Measurements from ENCODE around the gene PIK3C3. TPM values are rescaled to one million over a fixed set of nuclear protein-coding genes. Genes with fewer than 3 reads are reported as not detected.

The PIK3C3 gene
- total and polyA plus RNA-seq, 9 of the 15 experiments (the other 6 are each of a cell fraction or from before 2014, with no cell fraction given) = 27.0 to 101 (median 42.9) TPM

DNA sequence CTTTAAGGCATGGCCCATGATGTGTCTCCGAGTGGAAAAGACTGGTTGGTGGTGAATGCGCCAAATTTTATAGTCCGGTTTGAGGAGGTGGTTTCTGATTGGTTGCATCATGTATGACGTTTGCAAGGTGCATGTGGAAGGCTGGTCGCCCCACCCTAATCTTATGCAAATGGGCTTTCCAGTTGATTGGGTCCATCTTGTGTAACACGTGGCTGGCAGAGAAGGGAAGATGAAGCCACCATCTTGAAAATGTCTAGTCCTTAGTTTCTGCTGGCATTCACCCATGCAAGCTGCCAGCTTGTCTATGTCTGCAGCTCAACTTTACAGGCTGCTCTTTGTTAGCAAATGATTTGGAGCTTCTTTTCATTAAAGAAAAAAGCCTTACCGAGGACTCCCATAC lies 132.2 kb downstream of the PIK3C3 start (continued):
- TF ChIP-seq CCAR2 (IDR thresholded peaks at IDR 0.05; ENCODE audit: low read depth, low read length) = no peak
- no peak for TF ChIP-seq RNF2 (IDR thresholded peaks at IDR 0.05)
- TF ChIP-seq NRF1 (conservative IDR thresholded peaks at IDR 0.05 in 1 of 2, IDR thresholded peaks at IDR 0.05 in 1 of 2) = no peak
- TF ChIP-seq, protein P1, sequence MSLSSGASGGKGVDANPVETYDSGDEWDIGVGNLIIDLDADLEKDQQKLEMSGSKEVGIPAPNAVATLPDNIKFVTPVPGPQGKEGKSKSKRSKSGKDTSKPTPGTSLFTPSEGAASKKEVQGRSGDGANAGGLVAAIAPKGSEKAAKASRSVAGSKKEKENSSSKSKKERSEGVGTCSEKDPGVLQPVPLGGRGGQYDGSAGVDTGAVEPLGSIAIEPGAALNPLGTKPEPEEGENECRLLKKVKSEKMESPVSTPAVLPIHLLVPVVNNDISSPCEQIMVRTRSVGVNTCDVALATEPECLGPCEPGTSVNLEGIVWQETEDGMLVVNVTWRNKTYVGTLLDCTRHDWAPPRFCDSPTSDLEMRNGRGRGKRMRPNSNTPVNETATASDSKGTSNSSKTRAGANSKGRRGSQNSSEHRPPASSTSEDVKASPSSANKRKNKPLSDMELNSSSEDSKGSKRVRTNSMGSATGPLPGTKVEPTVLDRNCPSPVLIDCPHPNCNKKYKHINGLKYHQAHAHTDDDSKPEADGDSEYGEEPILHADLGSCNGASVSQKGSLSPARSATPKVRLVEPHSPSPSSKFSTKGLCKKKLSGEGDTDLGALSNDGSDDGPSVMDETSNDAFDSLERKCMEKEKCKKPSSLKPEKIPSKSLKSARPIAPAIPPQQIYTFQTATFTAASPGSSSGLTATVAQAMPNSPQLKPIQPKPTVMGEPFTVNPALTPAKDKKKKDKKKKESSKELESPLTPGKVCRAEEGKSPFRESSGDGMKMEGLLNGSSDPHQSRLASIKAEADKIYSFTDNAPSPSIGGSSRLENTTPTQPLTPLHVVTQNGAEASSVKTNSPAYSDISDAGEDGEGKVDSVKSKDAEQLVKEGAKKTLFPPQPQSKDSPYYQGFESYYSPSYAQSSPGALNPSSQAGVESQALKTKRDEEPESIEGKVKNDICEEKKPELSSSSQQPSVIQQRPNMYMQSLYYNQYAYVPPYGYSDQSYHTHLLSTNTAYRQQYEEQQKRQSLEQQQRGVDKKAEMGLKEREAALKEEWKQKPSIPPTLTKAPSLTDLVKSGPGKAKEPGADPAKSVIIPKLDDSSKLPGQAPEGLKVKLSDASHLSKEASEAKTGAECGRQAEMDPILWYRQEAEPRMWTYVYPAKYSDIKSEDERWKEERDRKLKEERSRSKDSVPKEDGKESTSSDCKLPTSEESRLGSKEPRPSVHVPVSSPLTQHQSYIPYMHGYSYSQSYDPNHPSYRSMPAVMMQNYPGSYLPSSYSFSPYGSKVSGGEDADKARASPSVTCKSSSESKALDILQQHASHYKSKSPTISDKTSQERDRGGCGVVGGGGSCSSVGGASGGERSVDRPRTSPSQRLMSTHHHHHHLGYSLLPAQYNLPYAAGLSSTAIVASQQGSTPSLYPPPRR (CRISPR knock-in tag; IDR thresholded peaks at IDR 0.05; ENCODE audit: borderline replicate concordance) = no peak
- no peak for TF ChIP-seq FIP1L1 (IDR thresholded peaks at IDR 0.05; ENCODE audit: low read depth, low read length, poor library complexity, severe bottlenecking)
- no peak for TF ChIP-seq GABPA (tag; conservative IDR thresholded peaks at IDR 0.05; ENCODE audit: low read depth)
- TF ChIP-seq SMARCB1 (IDR thresholded peaks at IDR 0.05; ENCODE audit: insufficient read length, low read depth) = no peak
- TF ChIP-seq RBM15 (IDR thresholded peaks at IDR 0.05; ENCODE audit: insufficient read depth, low read length) = no peak
- 0 out of 2 replicates have a peak, but pooled peaks have one; percentile 25 for TF ChIP-seq ATF3 (IDR thresholded peaks at IDR 0.05)
- TF ChIP-seq ATF3 (CRISPR knock-in tag; conservative IDR thresholded peaks at IDR 0.05) = no peak
- TF ChIP-seq HNRNPLL (IDR thresholded peaks at IDR 0.05; ENCODE audit: low read depth, low read length, poor library complexity, severe bottlenecking) = no peak
- TF ChIP-seq ETS2 (tag; IDR thresholded peaks at IDR 0.05; ENCODE audit: borderline replicate concordance, poor library complexity, severe bottlenecking) = no peak
- no peak for TF ChIP-seq NR3C1 (CRISPR knock-in tag; IDR thresholded peaks at IDR 0.05)
- no peak for TF ChIP-seq NEUROD1 (IDR thresholded peaks at IDR 0.05; ENCODE audit: borderline replicate concordance, low read depth, low read length, partially characterized antibody)
- TF ChIP-seq, protein P2, sequence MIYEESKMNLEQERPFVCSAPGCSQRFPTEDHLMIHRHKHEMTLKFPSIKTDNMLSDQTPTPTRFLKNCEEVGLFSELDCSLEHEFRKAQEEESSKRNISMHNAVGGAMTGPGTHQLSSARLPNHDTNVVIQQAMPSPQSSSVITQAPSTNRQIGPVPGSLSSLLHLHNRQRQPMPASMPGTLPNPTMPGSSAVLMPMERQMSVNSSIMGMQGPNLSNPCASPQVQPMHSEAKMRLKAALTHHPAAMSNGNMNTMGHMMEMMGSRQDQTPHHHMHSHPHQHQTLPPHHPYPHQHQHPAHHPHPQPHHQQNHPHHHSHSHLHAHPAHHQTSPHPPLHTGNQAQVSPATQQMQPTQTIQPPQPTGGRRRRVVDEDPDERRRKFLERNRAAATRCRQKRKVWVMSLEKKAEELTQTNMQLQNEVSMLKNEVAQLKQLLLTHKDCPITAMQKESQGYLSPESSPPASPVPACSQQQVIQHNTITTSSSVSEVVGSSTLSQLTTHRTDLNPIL (CRISPR knock-in tag; IDR thresholded peaks at IDR 0.05) = no peak
- no peak for TF ChIP-seq HNRNPL (IDR thresholded peaks at IDR 0.05; ENCODE audit: low read depth, low read length)
- no peak for TF ChIP-seq XRCC5 (IDR thresholded peaks at IDR 0.05; ENCODE audit: low read depth, low read length)
- TF ChIP-seq HNRNPUL1 (IDR thresholded peaks at IDR 0.05; ENCODE audit: low read length) = no peak
- TF ChIP-seq ATF1 (CRISPR knock-in tag; IDR thresholded peaks at IDR 0.05) = no peak
- TF ChIP-seq ATF1 (tag; IDR thresholded peaks at IDR 0.05) = peak; percentile 20; the same call in 1 of the 2 replicates
- no peak for TF ChIP-seq SNIP1 (IDR thresholded peaks at IDR 0.05; ENCODE audit: low read depth)
- TF ChIP-seq ZNF324 (CRISPR knock-in tag; IDR thresholded peaks at IDR 0.05) = no peak
- TF ChIP-seq KAT2B (IDR thresholded peaks at IDR 0.05; ENCODE audit: low read depth, low read length) = no peak
